Measurements from ENCODE around the gene PGM2L1. TPM values are rescaled to one million over a fixed set of nuclear protein-coding genes. Genes with fewer than 3 reads are reported as not detected.
A peak's percentile ranks its signal among the peaks of the same experiment; 100 is the strongest.

Gene PGM2L1
- total RNA-seq, 1 donor from 2014 or later = 20.5 TPM

DNA sequence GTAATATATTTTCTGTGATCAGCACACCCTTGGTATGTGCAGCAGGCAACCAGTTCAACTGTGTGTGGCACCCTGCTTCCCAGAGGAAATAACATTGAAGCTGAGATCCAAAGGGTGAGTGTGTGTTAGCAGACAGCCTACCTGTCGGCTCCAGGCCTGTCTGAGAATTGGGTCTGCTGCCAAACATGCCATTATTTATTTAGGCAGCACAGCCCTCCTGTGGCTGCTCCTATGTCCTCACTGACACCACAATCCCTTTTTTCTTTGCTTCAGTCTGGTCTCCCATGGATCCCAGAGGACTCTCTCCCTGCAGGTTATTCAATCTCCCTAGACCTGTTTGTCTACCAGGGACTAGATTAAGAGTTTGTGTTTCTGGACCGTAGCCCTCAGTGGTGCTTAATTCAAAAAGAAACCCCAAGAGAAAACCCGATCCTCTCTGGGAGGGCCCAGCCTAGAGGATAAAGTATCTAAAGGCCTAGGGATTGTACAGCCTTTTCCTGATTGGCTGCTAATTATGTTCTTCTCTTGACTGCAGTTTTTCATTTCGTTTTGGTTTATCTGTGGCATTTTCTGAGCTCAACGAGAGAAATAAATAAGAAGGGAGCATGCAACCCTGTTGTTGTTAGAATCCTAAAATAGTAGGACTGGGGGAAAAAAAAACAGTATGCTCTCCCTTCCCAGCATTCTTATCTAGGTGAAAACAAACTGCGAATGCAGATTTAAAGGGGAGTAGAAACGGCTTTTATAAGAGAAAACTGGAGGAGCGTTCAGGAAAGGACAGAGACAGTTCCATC lies 45.0 kb upstream of the PGM2L1 start:
- DNase-seq (ENCODE audit: low spot score, unreplicated experiment) = no peak
- peaks cover 28% of the 10 kb centered on the region for H3K4me1 Mint-ChIP-seq (ENCODE audit: low read depth)
- H3K36me3 Mint-ChIP-seq (ENCODE audit: insufficient read depth) = no peaks in the 10 kb centered on the region
- no peak overlapping the region for H3K4me3 Mint-ChIP-seq (ENCODE audit: low read depth)
- H3K9me3 Mint-ChIP-seq (ENCODE audit: low read depth) = no peaks in the 10 kb centered on the region
- no peak overlapping the region for H3K27ac Mint-ChIP-seq
- H3K27me3 Mint-ChIP-seq = peaks cover 5% of the 10 kb centered on the region
- TF ChIP-seq, protein P1, sequence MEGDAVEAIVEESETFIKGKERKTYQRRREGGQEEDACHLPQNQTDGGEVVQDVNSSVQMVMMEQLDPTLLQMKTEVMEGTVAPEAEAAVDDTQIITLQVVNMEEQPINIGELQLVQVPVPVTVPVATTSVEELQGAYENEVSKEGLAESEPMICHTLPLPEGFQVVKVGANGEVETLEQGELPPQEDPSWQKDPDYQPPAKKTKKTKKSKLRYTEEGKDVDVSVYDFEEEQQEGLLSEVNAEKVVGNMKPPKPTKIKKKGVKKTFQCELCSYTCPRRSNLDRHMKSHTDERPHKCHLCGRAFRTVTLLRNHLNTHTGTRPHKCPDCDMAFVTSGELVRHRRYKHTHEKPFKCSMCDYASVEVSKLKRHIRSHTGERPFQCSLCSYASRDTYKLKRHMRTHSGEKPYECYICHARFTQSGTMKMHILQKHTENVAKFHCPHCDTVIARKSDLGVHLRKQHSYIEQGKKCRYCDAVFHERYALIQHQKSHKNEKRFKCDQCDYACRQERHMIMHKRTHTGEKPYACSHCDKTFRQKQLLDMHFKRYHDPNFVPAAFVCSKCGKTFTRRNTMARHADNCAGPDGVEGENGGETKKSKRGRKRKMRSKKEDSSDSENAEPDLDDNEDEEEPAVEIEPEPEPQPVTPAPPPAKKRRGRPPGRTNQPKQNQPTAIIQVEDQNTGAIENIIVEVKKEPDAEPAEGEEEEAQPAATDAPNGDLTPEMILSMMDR (IDR thresholded peaks at IDR 0.05; ENCODE audit: unreplicated experiment) = peak; percentile 11

DNA sequence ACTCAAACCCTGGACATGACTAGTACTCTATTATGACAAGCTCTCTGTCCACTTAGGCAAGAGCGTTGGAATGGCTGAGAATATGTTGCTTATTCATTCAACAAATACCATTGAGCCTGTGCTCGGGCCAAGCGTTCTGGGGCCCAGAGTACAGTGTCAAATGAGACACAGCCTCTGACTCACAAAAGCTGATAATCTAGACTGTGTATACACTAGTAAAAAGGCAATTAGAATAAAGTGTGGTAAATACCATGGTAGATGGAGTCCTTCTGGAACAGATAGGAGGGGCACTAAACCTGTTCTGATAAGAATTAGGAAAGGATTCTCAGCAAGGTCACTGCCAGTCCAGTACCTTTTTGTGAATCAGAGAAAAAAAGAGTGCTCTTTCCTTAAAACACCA lies 44.4 kb upstream of the PGM2L1 start:
- Mint-ChIP-seq H3K4me3 (ENCODE audit: low read depth) (no peak overlapping the region), H3K27me3 (peaks cover 5% of the 10 kb centered on the region), H3K4me1 (ENCODE audit: low read depth) (peaks cover 25% of the 10 kb centered on the region), H3K27ac (no peak overlapping the region), H3K36me3 (ENCODE audit: insufficient read depth) (no peaks in the 10 kb centered on the region), H3K9me3 (ENCODE audit: low read depth) (no peaks in the 10 kb centered on the region)
- DNase-seq (ENCODE audit: low spot score, unreplicated experiment) = no peak
- TF ChIP-seq, protein P1 (IDR thresholded peaks at IDR 0.05; ENCODE audit: unreplicated experiment) = no peak

DNA sequence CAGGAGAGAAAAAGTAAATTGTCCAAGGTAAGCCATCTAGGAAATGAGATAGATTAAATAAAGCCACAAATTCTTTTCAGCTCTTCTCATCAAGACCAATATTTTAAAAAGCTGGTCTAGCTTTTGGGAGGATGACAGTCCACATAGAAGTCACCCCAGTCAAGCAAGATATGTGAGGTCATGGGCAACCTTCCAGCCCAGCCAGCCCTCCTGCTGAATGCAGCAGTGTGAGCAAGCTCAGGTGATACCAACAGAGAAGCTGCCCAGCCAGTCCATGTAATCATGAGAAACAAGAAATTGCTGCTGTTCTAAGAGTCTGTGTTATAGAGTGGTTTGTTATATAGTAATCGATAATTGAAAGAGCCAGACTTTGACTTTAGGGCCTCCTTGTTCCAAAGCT lies 40.4 kb upstream of the PGM2L1 start:
- Mint-ChIP-seq H3K36me3 (ENCODE audit: insufficient read depth) (no peaks in the 10 kb centered on the region), H3K27me3 (peaks cover 4% of the 10 kb centered on the region), H3K9me3 (ENCODE audit: low read depth) (no peaks in the 10 kb centered on the region), H3K4me3 (ENCODE audit: low read depth) (no peak overlapping the region), H3K4me1 (ENCODE audit: low read depth) (peaks cover 18% of the 10 kb centered on the region), H3K27ac (no peak overlapping the region)
- TF ChIP-seq, protein P1 (IDR thresholded peaks at IDR 0.05; ENCODE audit: unreplicated experiment) = no peak
- DNase-seq (ENCODE audit: low spot score, unreplicated experiment) = no peak

DNA sequence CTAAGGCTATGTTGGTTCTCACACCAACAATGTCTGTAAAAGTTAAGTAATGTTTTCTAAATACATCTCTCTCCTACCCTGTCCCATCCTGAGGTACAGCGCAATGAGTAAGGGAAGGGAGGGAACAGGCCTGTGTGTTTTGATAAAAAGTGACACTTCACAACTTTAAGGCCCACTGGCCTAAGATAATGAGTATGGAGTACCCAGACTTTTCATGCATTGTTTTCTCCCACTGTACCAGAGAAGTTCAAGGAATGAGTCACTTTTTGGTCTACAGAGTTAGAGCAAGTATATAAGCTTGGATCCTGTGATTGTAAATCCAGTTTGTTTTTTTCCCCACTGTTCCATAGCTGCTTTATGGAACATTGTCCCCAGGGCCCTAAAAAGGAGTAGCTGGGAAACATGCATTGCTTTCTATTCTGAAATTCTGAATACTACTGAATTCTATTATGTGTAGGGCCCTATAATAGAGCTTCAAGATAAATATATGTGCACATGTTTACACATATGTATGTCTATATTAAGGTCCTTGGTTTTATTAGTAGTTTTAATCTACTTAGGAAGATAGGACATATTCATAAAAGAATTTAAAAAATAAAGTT lies 39.3 kb upstream of the PGM2L1 start:
- no peak overlapping the region for H3K4me3 Mint-ChIP-seq (ENCODE audit: low read depth)
- TF ChIP-seq, protein P1 (IDR thresholded peaks at IDR 0.05; ENCODE audit: unreplicated experiment) = no peak
- H3K9me3 Mint-ChIP-seq (ENCODE audit: low read depth) = no peaks in the 10 kb centered on the region
- H3K4me1 Mint-ChIP-seq (ENCODE audit: low read depth) = peaks cover 6% of the 10 kb centered on the region
- DNase-seq (ENCODE audit: low spot score, unreplicated experiment) = no peak
- no peaks in the 10 kb centered on the region for H3K36me3 Mint-ChIP-seq (ENCODE audit: insufficient read depth)
- no peak overlapping the region for H3K27ac Mint-ChIP-seq
- H3K27me3 Mint-ChIP-seq = peaks cover 4% of the 10 kb centered on the region

DNA sequence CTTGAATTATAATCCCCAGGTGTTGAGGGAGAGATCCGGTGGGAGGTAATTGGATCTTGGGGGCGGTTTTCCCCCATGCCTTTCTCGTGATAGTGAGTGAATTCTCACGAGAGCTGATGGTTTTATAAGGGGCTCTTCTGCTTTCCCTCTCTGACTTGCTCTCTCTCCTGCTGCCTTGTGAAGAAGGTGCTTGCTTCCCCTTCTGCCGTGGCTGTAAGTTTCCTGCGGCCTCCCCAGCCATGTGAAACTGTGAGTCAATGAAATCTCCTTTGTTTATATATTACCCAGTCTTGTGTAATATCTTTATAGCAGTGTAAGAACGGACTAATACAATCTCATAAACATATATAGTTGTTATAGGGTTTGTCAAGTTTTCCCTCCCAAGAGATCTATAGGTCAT lies 36.3 kb upstream of the PGM2L1 start:
- H3K36me3 Mint-ChIP-seq (ENCODE audit: insufficient read depth) = no peaks in the 10 kb centered on the region
- H3K4me1 Mint-ChIP-seq (ENCODE audit: low read depth) = no peaks in the 10 kb centered on the region
- H3K4me3 Mint-ChIP-seq (ENCODE audit: low read depth) = no peak overlapping the region
- no peak overlapping the region for H3K27ac Mint-ChIP-seq
- no peaks in the 10 kb centered on the region for H3K9me3 Mint-ChIP-seq (ENCODE audit: low read depth)
- DNase-seq (ENCODE audit: low spot score, unreplicated experiment) = no peak
- TF ChIP-seq, protein P1 (IDR thresholded peaks at IDR 0.05; ENCODE audit: unreplicated experiment) = no peak
- H3K27me3 Mint-ChIP-seq = peaks cover 4% of the 10 kb centered on the region

All from progenitor cell of endocrine pancreas (in vitro differentiated cells).